HepG2 (cell line): ENCODE measurements around the gene IRF1. TPM values are rescaled to one million over a fixed set of nuclear protein-coding genes. Genes with fewer than 3 reads are reported as not detected.

Source experiments
- FOSL1 ChIP-seq: sonication (generic); formaldehyde crosslinking; IDR thresholded peaks from 2 replicates; pipeline ENCODE4 v1.9.0; 2021; ENCODE audit warnings: missing genetic modification reagents, borderline replicate concordance
- FOXK2 ChIP-seq: fragments of 450-650 bp; IDR thresholded peaks from 2 replicates; pipeline ENCODE4 v1.6.1; 2016
- MAZ ChIP-seq, 2 experiments: sonication (generic) in 1 of 2; formaldehyde crosslinking in 1 of 2; IDR thresholded peaks; 2 replicates each; pipeline versions ENCODE4 v1.5.0 to v1.6.1; 2012 to 2020; ENCODE audit warnings: low read depth in 2 of 2, mild to moderate bottlenecking in 2 of 2, borderline replicate concordance in 1 of 2, improper control_type of control experiment in 1 of 2, low read length in 1 of 2, missing genetic modification reagents in 1 of 2, moderate library complexity in 1 of 2
- SPEN ChIP-seq: sonication (generic); formaldehyde crosslinking; IDR thresholded peaks from 2 replicates; pipeline ENCODE4 v1.5.1; 2020; ENCODE audit warnings: low read depth, mild to moderate bottlenecking, missing genetic modification reagents
- TBL1XR1 ChIP-seq: fragments of 150-350 bp; IDR thresholded peaks from 2 replicates; pipeline ENCODE4 v1.6.1; 2014; ENCODE audit warnings: borderline replicate concordance, low read length; ENCODE audit not compliant: partially characterized antibody
- TMF1 ChIP-seq: sonication (generic); formaldehyde crosslinking; IDR thresholded peaks from 2 replicates; pipeline ENCODE4 v1.8.1; 2022; ENCODE audit warnings: low read depth, missing genetic modification reagents
- ZBTB33 ChIP-seq: sonication (generic); formaldehyde crosslinking; IDR thresholded peaks from 2 replicates; pipeline ENCODE4 v1.4.0; 2020; ENCODE audit warnings: missing genetic modification reagents
- ZFP36 ChIP-seq: fragments of 150-350 bp; IDR thresholded peaks from 2 replicates; pipeline ENCODE4 v1.6.1; 2018; ENCODE audit warnings: borderline replicate concordance, low read length, low read depth; ENCODE audit not compliant: partially characterized antibody
- ZNF180 ChIP-seq: sonication (generic); formaldehyde crosslinking; IDR thresholded peaks from 2 replicates; pipeline ENCODE4 v1.4.0; 2020; ENCODE audit warnings: low read depth, missing genetic modification reagents, borderline replicate concordance
- ZNF275 ChIP-seq: sonication (generic); formaldehyde crosslinking; IDR thresholded peaks from 2 replicates; pipeline ENCODE4 v1.8.0; 2022; ENCODE audit warnings: missing genetic modification reagents, mild to moderate bottlenecking, inconsistent platforms, borderline replicate concordance
- ZNF318 ChIP-seq: sonication (generic); formaldehyde crosslinking; IDR thresholded peaks from 2 replicates; pipeline ENCODE4 v1.4.0; 2020; ENCODE audit warnings: mild to moderate bottlenecking, missing genetic modification reagents
- ZNF33A ChIP-seq: sonication (generic); formaldehyde crosslinking; IDR thresholded peaks from 2 replicates; pipeline ENCODE4 v1.5.1; 2020; ENCODE audit warnings: missing genetic modification reagents, mild to moderate bottlenecking, moderate library complexity, borderline replicate concordance
- ZNF34 ChIP-seq: sonication (generic); formaldehyde crosslinking; IDR thresholded peaks from 2 replicates; pipeline ENCODE4 v1.4.0; 2020; ENCODE audit warnings: mild to moderate bottlenecking, missing genetic modification reagents, borderline replicate concordance
- polyA plus RNA-seq, 8 experiments: library from polyadenylated mRNA; depleted of rRNA in 3 of 8; stranded (reverse) in 7 of 8; unstranded in 1 of 8; fragments of >200 nt; fragmentation: Illumina TruSeq in 4 of 8; extraction: Trizol in 4 of 8; gene quantifications; 2 replicates each; pipeline versions ENCODE4 v1.2.1 to v1.2.3, GENCODE V29; 2011 to 2016; ENCODE audit warnings: low read depth in 4 of 8, missing spikeins in 1 of 8, mixed read lengths in 1 of 8; ENCODE audit not compliant: insufficient read depth in 1 of 8
- total RNA-seq, 5 experiments: library from RNA; depleted of rRNA; stranded (reverse); fragments of >200 nt; fragmentation: Illumina TruSeq; extraction: Trizol; gene quantifications; 2 replicates each; pipeline ENCODE4 v1.2.3, GENCODE V29; 2016; ENCODE audit warnings: low read depth in 1 of 5

IRF1 gene
- total and polyA plus RNA-seq, 2 of the 13 experiments (the other 11 are each of a cell fraction or from before 2014, with no cell fraction given): 4.1 to 8.8 TPM

DNA sequence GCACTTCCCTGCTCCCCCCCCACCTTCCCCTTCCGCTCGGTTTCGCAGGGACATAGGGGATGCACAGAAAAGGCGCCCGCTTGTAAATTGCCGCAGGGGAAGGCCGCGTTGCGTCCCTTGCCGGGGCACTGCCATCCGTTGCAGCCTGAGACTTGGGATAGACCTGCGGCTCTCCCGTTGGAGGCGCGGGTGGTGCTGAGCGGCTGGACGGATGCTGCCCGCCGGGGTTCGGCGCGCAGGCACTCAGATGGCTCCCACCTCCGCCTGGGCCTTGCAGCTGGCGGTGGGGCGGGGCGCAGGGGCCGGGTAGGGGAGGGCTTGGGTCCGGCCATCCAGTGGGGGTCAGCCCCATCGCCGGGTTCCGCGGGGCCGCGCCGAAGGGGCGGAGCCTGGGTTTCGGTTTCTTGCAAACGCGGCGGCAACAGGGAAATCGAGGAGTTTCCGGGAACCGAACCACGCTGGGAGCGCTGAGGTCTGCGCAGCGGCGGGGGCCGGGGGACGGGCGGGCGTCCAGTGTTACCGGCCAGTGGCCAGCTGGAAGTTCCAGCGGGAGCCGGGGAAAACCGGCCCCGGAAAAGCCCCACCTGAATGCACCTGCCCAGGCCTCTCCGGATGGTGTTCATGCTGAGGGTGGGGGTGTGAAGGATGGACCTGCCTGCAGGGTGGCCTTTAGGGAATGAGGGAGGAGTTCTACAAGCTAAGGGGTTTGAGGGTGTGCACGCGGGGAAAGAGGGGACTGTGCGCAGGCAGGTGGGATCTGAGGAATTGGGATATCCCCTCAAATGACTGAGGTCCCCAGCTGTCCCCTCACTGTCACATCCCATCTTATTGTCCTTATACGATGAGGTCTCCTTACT lies 6.3 kb upstream of the IRF1 start (continued):
- no peak for TF ChIP-seq FOSL1
- 0 out of 2 replicates have a peak, but pooled peaks have one; percentile 42 for TF ChIP-seq ZNF275 (CRISPR knock-in tag)
- TF ChIP-seq ZNF318 (CRISPR knock-in tag): no peak
- TF ChIP-seq ZNF34 (CRISPR knock-in tag): no peak
- no peak for TF ChIP-seq ZNF180 (CRISPR knock-in tag)
- no peak for TF ChIP-seq ZBTB33 (CRISPR knock-in tag)
- TF ChIP-seq TMF1 (CRISPR knock-in tag): no peak
- no peak for TF ChIP-seq TBL1XR1
- no peak for TF ChIP-seq ZNF33A
- no peak for TF ChIP-seq SPEN (CRISPR knock-in tag)
- no peak for TF ChIP-seq FOXK2
- TF ChIP-seq MAZ (IDR thresholded peaks at IDR 0.05; ENCODE audit: borderline replicate concordance, low read depth, low read length): no peak; the same call in 1 of the 2 replicates
- TF ChIP-seq MAZ (CRISPR knock-in tag; IDR thresholded peaks at IDR 0.05; ENCODE audit: low read depth): peak; percentile 34
- no peak for TF ChIP-seq ZFP36
